GM06990 (cell line): ENCODE results near the gene CNTN1.

Experiments used
- DNase-seq: peaks from one replicate; pipeline ENCODE4 v3.0.0-alpha.2; 2011; ENCODE audit not compliant: insufficient read length; ENCODE audit errors: extremely low read depth
- H3K27me3 ChIP-seq: replicated peaks from 2 replicates; pipeline ENCODE4 v1.6.0; 2011; ENCODE audit warnings: low read length; ENCODE audit not compliant: control insufficient read depth, insufficient read depth
- H3K36me3 ChIP-seq: 2 replicates; pipeline ENCODE4 v1.5.1; 2011; ENCODE audit warnings: low read length; ENCODE audit not compliant: control insufficient read depth, insufficient read depth
- H3K4me3 ChIP-seq: replicated peaks from 2 replicates; pipeline ENCODE4 v1.5.1; 2011; ENCODE audit warnings: low read depth, mild to moderate bottlenecking, control low read depth, low read length
- TF ChIP-seq, protein P1 (sequence below): IDR thresholded peaks from 2 replicates; pipeline ENCODE4 v1.5.1; 2011; ENCODE audit warnings: low read length, control low read depth, mild to moderate bottlenecking, inconsistent platforms; ENCODE audit not compliant: insufficient read depth, poor library complexity, severe bottlenecking

The CNTN1 gene

DNA sequence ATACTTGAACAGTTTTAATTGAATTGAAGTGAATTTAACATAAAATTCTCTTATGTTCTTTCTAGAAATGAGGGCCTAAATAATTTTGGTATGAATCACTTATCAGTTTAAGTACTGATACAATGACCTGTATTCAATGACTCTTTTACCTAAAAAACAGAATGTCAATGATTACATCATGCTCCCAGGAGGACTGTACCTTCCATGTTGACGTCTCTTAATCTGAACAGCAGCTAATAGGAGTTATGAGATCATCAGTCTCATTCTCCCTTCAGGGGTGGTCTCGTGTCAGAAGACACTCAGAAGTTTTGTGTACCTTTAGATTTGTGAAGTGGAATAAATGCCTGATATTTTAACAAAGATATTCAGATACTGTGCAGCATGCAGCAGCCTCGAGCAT is 206.3 kb downstream of the CNTN1 start:
- H3K4me3 ChIP-seq = no peak overlapping the region
- no peaks in the 10 kb centered on the region for H3K36me3 ChIP-seq
- DNase-seq = no peak
- no peaks in the 10 kb centered on the region for H3K27me3 ChIP-seq
- TF ChIP-seq, protein P1, sequence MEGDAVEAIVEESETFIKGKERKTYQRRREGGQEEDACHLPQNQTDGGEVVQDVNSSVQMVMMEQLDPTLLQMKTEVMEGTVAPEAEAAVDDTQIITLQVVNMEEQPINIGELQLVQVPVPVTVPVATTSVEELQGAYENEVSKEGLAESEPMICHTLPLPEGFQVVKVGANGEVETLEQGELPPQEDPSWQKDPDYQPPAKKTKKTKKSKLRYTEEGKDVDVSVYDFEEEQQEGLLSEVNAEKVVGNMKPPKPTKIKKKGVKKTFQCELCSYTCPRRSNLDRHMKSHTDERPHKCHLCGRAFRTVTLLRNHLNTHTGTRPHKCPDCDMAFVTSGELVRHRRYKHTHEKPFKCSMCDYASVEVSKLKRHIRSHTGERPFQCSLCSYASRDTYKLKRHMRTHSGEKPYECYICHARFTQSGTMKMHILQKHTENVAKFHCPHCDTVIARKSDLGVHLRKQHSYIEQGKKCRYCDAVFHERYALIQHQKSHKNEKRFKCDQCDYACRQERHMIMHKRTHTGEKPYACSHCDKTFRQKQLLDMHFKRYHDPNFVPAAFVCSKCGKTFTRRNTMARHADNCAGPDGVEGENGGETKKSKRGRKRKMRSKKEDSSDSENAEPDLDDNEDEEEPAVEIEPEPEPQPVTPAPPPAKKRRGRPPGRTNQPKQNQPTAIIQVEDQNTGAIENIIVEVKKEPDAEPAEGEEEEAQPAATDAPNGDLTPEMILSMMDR = no peak

DNA sequence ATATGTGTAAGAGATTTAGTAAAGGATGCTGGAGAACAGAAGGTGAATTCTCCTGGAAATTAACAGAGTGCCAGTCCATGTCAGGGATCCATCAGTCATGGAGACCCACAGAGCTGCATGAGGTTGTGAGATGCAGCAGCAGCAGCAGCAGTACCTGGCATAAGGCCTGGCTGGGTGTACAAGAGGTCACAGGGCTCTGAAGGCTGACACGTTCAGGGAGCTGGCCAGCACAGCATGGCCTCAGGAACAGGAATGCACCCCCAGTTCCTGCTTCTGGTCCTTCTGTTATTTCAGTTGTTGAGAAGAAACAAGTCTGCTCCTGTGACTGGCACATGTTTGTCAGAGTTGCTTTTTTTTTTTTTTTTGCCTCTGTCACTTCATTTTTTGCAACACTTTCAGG is 210.8 kb downstream of the CNTN1 start:
- DNase-seq = no peak
- H3K27me3 ChIP-seq = no peaks in the 10 kb centered on the region
- TF ChIP-seq, protein P1 = no peak
- H3K4me3 ChIP-seq = no peak overlapping the region
- H3K36me3 ChIP-seq = no peaks in the 10 kb centered on the region

DNA sequence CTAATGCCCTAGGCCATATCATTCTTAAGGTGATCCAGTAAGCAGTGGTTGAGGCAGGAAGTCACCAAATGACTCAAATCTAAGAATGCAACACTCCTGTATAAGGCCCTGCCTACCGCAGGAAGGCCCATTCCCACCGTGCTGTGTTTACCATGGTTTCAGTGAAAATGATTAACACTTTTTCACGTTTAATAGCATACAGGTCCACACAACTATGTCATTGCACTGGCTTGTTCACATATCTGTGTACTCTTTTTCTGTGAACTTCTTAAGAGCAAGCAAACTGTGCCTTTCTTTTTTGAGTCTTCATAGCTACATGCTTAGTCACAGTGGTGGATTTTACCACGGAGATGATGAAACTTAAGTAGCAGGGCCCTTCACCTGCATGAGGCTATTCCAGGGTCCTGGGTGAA is 214.9 kb downstream of the CNTN1 start:
- TF ChIP-seq, protein P1 = no peak
- no peaks in the 10 kb centered on the region for H3K27me3 ChIP-seq
- no peaks in the 10 kb centered on the region for H3K36me3 ChIP-seq
- no peak overlapping the region for H3K4me3 ChIP-seq
- DNase-seq = peak; percentile 24

DNA sequence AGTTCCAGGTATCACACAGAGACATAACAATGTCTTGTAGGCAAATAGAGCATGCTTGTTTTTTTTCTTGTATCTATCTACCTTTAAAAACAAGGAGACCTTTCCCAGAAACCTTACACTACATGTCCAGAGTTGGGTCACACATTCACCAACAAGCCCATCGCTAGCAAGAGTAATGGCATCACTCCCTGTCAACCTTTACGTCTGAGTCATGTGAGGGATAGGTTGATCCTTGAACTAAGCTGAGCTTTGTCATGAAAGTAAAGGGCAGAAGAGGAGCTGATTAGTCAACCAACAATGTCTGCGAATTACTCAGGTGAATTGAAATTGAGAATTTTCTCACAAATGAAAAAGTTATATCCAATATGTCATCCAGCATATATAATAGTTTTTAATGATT is 219.4 kb downstream of the CNTN1 start:
- TF ChIP-seq, protein P1 = no peak
- Histone ChIP-seq H3K27me3 (no peaks in the 10 kb centered on the region), H3K4me3 (no peak overlapping the region), H3K36me3 (no peaks in the 10 kb centered on the region)
- no peak for DNase-seq

DNA sequence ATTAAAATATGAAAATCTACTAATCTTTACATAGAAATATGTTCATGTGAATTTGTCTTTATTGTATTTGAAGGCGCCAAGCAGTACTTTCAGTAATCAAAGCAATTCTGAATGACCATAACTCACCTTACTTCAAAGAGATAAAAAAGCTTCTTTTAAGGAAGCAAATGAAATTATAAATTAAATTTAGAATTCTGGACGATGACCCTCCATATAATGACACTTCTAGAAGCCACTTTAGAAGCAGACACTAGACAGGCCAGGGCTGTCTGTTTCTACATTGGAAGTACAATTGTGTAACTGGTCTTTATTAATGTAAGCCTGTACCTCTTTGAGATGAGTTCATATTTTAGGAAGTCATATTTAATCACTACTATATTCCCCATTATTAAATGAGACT is 222.9 kb downstream of the CNTN1 start:
- TF ChIP-seq, protein P1 = no peak
- no peak for DNase-seq

DNA sequence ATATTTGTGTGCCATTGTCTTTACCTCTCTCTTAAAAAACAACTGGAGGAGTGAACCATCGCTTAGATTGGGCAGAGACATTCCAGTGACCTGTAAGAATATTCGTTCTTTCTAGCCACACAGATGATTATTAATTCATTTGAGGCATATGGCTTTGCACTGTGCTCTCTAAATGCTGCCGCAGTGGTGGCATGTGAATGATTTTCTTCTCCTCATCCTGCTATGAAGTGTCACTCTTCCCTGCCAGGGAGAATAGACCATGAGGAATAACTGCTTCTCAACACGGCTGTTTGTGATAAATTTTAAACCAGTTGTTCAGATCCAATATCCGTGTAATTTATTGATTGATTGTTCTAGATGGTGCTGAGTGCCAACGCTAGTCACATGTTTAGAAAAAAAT is 225.3 kb downstream of the CNTN1 start:
- no peak for DNase-seq
- no peak overlapping the region for H3K4me3 ChIP-seq
- no peaks in the 10 kb centered on the region for H3K27me3 ChIP-seq
- no peaks in the 10 kb centered on the region for H3K36me3 ChIP-seq
- TF ChIP-seq, protein P1 = no peak

More for the DNA sequence above, 222.9 kb downstream of the CNTN1 start:
- no peaks in the 10 kb centered on the region for H3K36me3 ChIP-seq
- no peak overlapping the region for H3K4me3 ChIP-seq
- no peaks in the 10 kb centered on the region for H3K27me3 ChIP-seq
